Tibial artery (tissue), 4 donors: ENCODE measurements around the gene PHF1.

Source experiments
- DNase-seq, 2 donors: peaks; one replicate each; pipeline ENCODE4 v3.0.0-alpha.2; 2019
- H3K27ac ChIP-seq, 2 donors: fragments of 200-600 bp; sonication (generic) in 1 of 2; 1 replicate in 1 of 2; 2 replicates in 1 of 2; pipeline ENCODE4 v1.5.1; 2018 to 2019; ENCODE audit warnings: mild to moderate bottlenecking in 1 of 2
- H3K27me3 ChIP-seq, 2 donors: fragments of 200-600 bp; sonication (generic) in 1 of 2; one replicate each; pipeline versions ENCODE4 v1.5.1 to v1.6.0; 2016 to 2019
- H3K36me3 ChIP-seq, 3 donors: fragments of 200-600 bp; sonication (generic) in 2 of 3; one replicate each; pipeline ENCODE4 v1.5.1; 2016 to 2019; ENCODE audit warnings: mild to moderate bottlenecking in 2 of 3
- H3K4me1 ChIP-seq, 4 donors: fragments of 200-600 bp; sonication (generic) in 2 of 4; 1 replicate in 3 of 4; 2 replicates in 1 of 4; pipeline ENCODE4 v1.5.1; 2016 to 2019
- H3K4me3 ChIP-seq, 2 donors: fragments of 200-600 bp; sonication (generic) in 1 of 2; 1 replicate in 1 of 2; 2 replicates in 1 of 2; pipeline ENCODE4 v1.5.1; 2018 to 2019; ENCODE audit warnings: mild to moderate bottlenecking in 2 of 2
- H3K9me3 ChIP-seq, 3 donors: fragments of 200-600 bp; sonication (generic) in 1 of 3; one replicate each; pipeline ENCODE4 v1.5.1; 2016 to 2019
- CTCF ChIP-seq, 2 experiments: fragments of 200-600 bp in 1 of 2; fragments of 450-650 bp in 1 of 2; IDR thresholded peaks; one replicate each; pipeline ENCODE4 v1.5.1; 2017 to 2019; ENCODE audit warnings: antibody characterized with exemption in 2 of 2, mild to moderate bottlenecking in 1 of 2, moderate library complexity in 1 of 2
- intact Hi-C: fragments of 100-400 bp; cut with DNase I; formaldehyde crosslinking; loops from one replicate; pipeline ENCODE4 v1.15.0; 2023; ENCODE audit warnings: low total_unique reads

PHF1 gene

GRCh38 chr6:33428224-33428965 lies 17.6 kb downstream of the PHF1 start:
- Histone ChIP-seq H3K36me3 (peaks cover 0 to 6% (median 0%) of the 10 kb centered on the region in 3 donors), H3K27ac (peak overlapping the region; percentile 95 to 97), H3K4me1 (peaks cover 0 to 71% (median 54%) of the 10 kb centered on the region in 4 donors), H3K9me3 (no peaks in the 10 kb centered on the region), H3K4me3 (peak overlapping the region; percentile 56 to 77), H3K27me3 (no peaks in the 10 kb centered on the region)
- peak; percentile 21 to 30 for TF ChIP-seq CTCF (IDR thresholded peaks at IDR 0.05)
- DNase-seq: peak in 1 of 2 donors; percentile 70
- intact Hi-C loops: loop anchor here (10.0 kb wide), 2 partner anchors 114 to 796 kb away; partner anchors contain the start of genes TAPBP and ZBTB22

- peak overlapping the region; percentile 95 to 97 for H3K27ac ChIP-seq
- H3K9me3 ChIP-seq: no peaks in the 10 kb centered on the region
- H3K27me3 ChIP-seq: no peaks in the 10 kb centered on the region
- H3K4me1 ChIP-seq: peaks cover 0 to 77% (median 59%) of the 10 kb centered on the region in 4 donors
- intact Hi-C loops: loop anchor here (10.0 kb wide), 2 partner anchors 114 to 796 kb away; partner anchors contain the start of genes TAPBP and ZBTB22
- H3K4me3 ChIP-seq: no peak overlapping the region
- H3K36me3 ChIP-seq: peaks cover 0 to 8% (median 0%) of the 10 kb centered on the region in 3 donors
- TF ChIP-seq CTCF (IDR thresholded peaks at IDR 0.05): no peak
- peak in 1 of 2 donors; percentile 58 for DNase-seq
Observed at GRCh38 chr6:33428966-33429749, 18.3 kb downstream of the PHF1 start.

DNA sequence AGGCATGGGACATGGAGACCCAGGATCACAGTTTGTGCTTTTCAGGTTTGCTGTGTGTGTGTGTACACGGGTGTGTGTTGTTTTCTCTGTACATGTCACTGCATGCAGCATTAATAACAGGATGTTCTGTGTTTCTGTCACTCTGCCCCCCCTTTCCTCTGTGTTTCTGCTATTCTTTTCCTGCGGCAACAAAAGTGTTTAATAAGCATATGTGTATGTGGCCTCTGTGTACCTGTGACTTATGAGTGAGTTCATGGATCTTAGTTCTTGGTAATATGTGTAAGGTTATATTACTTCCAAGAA lies 18.9 kb downstream of the PHF1 start:
- intact Hi-C loops: loop anchor here (10.0 kb wide), 2 partner anchors 115 to 795 kb away; partner anchors contain the start of genes TAPBP and ZBTB22
- Histone ChIP-seq H3K4me1 (peaks cover 0 to 72% (median 55%) of the 10 kb centered on the region in 4 donors), H3K27ac (peak overlapping the region in 1 of 2 donors; percentile 97), H3K36me3 (peaks cover 0 to 8% (median 0%) of the 10 kb centered on the region in 3 donors), H3K9me3 (no peaks in the 10 kb centered on the region), H3K27me3 (no peaks in the 10 kb centered on the region), H3K4me3 (no peak overlapping the region)
- no peak for TF ChIP-seq CTCF (IDR thresholded peaks at IDR 0.05)
- no peak for DNase-seq

- H3K36me3 ChIP-seq: peaks cover 0 to 12% (median 0%) of the 10 kb centered on the region in 3 donors
- intact Hi-C loops: no loop called here
- no peak overlapping the region for H3K4me3 ChIP-seq
- no peaks in the 10 kb centered on the region for H3K9me3 ChIP-seq
- peaks cover 0 to 66% (median 49%) of the 10 kb centered on the region in 4 donors for H3K4me1 ChIP-seq
- no peak overlapping the region for H3K27ac ChIP-seq
- no peak for DNase-seq
- H3K27me3 ChIP-seq: no peaks in the 10 kb centered on the region
- TF ChIP-seq CTCF (IDR thresholded peaks at IDR 0.05): no peak
Observed at GRCh38 chr6:33430334-33430733, 19.5 kb downstream of the PHF1 start.

DNA sequence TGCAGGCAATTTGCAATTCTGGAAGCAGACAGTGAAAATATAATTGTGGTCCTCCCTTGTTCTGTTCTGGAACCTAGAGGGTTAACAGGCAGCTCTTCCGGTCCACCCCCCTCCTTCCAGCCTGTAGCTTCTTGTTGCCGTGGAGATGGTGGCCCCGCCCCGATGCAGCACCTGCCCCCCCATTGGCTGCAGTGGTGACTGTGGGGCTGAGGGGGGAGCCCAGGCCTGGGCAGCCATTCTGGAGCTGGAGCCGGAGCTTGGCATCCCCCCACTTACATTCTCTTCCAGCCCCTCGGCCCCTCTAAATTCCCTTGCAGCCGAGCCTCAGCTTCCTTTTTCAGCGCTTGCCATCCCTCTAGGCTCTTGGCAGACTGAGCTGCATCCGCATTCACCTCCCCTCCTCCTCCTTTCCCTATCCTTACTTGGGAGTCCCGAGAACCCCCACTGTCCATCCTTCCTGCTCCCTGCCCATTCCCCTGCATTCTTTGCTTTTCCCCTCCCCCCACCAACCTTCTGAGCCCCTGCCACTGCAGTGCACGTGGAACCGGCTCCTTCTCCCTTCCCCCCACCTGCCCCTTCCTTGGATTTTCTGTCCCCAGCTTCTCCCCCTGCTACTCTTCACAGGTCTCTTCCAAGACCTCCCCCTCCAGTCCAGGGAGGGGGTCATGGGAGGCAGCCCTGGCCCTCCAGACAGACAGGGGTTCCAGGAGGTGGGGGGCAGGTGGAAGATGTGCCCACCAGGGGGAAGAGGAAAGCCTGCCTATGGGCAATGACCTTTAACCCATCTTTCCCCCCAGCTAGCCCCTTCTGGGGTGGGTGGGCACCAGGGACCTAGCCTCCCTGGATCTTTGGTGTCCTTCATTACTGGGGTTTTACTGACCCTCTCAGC lies 20.4 kb downstream of the PHF1 start:
- no peaks in the 10 kb centered on the region for H3K9me3 ChIP-seq
- intact Hi-C loops: no loop called here
- peaks cover 7 to 21% (median 8%) of the 10 kb centered on the region in 3 donors for H3K36me3 ChIP-seq
- no peak for TF ChIP-seq CTCF (IDR thresholded peaks at IDR 0.05)
- peaks cover 0 to 63% (median 47%) of the 10 kb centered on the region in 4 donors for H3K4me1 ChIP-seq
- DNase-seq: peak in 1 of 2 donors; percentile 73
- H3K27ac ChIP-seq: peak overlapping the region in 1 of 2 donors; percentile 28
- no peak overlapping the region for H3K4me3 ChIP-seq
- H3K27me3 ChIP-seq: no peaks in the 10 kb centered on the region
